ENCODE results near the gene PTPRC. TPM values are rescaled to one million over a fixed set of nuclear protein-coding genes. Genes with fewer than 3 reads are reported as not detected.
A peak's percentile ranks its signal among the peaks of the same experiment; 100 is the strongest.

PTPRC gene
- total RNA-seq, 1 donor from 2014 or later, result not detected

- Mint-ChIP-seq H3K36me3 (ENCODE audit: low read depth, unreplicated experiment) (no peaks in the 10 kb centered on the region), H3K4me1 (ENCODE audit: unreplicated experiment) (peaks cover 15% of the 10 kb centered on the region), H3K27me3 (ENCODE audit: unreplicated experiment) (no peaks in the 10 kb centered on the region), H3K27ac (ENCODE audit: unreplicated experiment) (no peak overlapping the region), H3K9me3 (ENCODE audit: unreplicated experiment) (no peaks in the 10 kb centered on the region), H3K4me3 (ENCODE audit: unreplicated experiment) (no peak overlapping the region)
- TF ChIP-seq CTCF (IDR thresholded peaks at IDR 0.05; ENCODE audit: unreplicated experiment), result peak; percentile 78
- peak; percentile 52 for DNase-seq (ENCODE audit: low spot score)
Observed at GRCh38 chr1:198771563-198772153, 132.8 kb downstream of the PTPRC start.

DNA sequence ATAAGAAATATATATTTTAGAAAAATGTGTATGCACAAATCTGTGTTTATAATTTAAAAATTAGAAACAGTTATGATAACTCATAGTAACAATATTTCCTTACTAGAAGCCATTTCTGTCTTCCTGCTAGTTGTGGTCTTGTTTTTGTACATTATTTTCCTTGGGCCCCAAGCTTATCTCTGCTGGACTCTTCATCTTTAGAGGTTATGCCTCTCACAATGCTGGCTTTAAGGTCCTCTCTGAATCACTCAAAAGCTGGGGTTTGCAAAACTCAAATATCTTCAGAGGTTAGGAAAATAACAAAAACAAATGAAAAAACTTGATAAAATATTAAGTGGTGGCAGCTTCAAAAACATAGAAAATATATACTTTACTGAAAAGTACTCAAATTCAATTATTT, 133.8 kb downstream of the PTPRC start:
- Mint-ChIP-seq H3K4me3 (ENCODE audit: unreplicated experiment) (no peak overlapping the region), H3K27me3 (ENCODE audit: unreplicated experiment) (no peaks in the 10 kb centered on the region), H3K9me3 (ENCODE audit: unreplicated experiment) (no peaks in the 10 kb centered on the region), H3K36me3 (ENCODE audit: low read depth, unreplicated experiment) (no peaks in the 10 kb centered on the region), H3K4me1 (ENCODE audit: unreplicated experiment) (peaks cover 18% of the 10 kb centered on the region), H3K27ac (ENCODE audit: unreplicated experiment) (no peak overlapping the region)
- TF ChIP-seq CTCF (IDR thresholded peaks at IDR 0.05; ENCODE audit: unreplicated experiment), result no peak
- DNase-seq (ENCODE audit: low spot score), result no peak

DNA sequence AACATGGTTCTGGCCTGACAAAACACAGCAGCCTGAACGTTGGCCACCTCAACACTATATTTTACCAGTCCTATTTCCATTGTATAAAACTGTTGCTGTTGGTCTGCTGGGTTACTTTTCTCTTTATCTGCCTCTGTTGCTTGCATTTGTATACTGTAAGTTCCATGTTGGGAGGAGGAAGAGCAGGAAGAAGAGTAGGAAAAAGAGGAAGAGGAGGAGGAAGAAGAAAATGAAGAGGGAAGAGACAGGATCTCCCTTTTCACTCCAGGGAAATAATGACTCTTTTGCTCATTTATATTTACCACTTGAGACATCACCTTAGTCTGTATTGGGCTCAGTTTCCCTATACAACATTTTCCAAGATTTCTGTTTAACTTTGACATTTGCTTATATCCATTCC, 134.2 kb downstream of the PTPRC start:
- no peak for DNase-seq (ENCODE audit: low spot score)
- H3K4me1 Mint-ChIP-seq (ENCODE audit: unreplicated experiment), result peaks cover 18% of the 10 kb centered on the region
- H3K9me3 Mint-ChIP-seq (ENCODE audit: unreplicated experiment), result no peaks in the 10 kb centered on the region
- H3K27ac Mint-ChIP-seq (ENCODE audit: unreplicated experiment), result no peak overlapping the region
- H3K36me3 Mint-ChIP-seq (ENCODE audit: low read depth, unreplicated experiment), result no peaks in the 10 kb centered on the region
- H3K4me3 Mint-ChIP-seq (ENCODE audit: unreplicated experiment), result no peak overlapping the region
- TF ChIP-seq CTCF (IDR thresholded peaks at IDR 0.05; ENCODE audit: unreplicated experiment), result no peak
- H3K27me3 Mint-ChIP-seq (ENCODE audit: unreplicated experiment), result no peaks in the 10 kb centered on the region

DNA sequence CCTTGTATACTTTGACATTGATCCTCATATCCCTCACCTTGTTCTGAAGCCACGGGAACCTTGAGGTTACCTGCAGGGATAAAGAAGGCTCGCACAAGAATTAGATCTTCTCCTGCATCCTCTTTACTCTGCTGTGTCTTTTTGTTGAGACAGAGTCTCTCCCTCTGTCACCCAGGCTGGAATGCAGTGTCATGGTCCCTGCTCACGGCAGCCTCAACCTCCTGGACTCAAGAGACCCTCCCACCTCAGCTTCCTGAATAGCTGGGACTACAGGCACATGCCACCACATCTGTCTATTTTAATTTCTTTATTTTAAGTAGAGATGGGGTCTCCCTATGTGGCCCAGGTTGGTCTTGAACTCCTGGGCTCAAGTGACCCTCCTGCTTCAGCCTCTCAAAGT, 134.7 kb downstream of the PTPRC start:
- Mint-ChIP-seq H3K36me3 (ENCODE audit: low read depth, unreplicated experiment) (no peaks in the 10 kb centered on the region), H3K9me3 (ENCODE audit: unreplicated experiment) (no peaks in the 10 kb centered on the region), H3K4me3 (ENCODE audit: unreplicated experiment) (no peak overlapping the region), H3K27me3 (ENCODE audit: unreplicated experiment) (no peaks in the 10 kb centered on the region), H3K27ac (ENCODE audit: unreplicated experiment) (no peak overlapping the region), H3K4me1 (ENCODE audit: unreplicated experiment) (peaks cover 18% of the 10 kb centered on the region)
- TF ChIP-seq CTCF (IDR thresholded peaks at IDR 0.05; ENCODE audit: unreplicated experiment), result no peak
- DNase-seq (ENCODE audit: low spot score), result no peak

DNA sequence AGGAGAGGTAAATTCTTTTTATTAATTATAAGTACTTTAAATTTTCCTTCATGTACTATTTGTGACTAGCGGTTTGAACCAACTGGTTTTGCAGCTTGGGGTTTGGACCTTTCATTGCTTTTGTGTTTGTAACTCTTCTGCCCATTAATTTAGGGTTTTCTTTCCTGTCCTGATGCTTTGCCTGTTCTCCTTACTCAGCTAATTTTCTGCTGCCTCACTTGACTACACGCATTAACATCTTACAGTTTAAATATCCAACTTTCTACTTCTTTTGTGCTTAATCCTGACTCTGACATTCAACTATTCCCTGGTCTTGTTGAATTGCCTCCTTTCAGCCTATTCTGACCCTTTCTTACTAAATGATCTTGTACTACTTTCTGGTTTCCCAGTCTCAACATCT, 135.6 kb downstream of the PTPRC start:
- no peaks in the 10 kb centered on the region for H3K27me3 Mint-ChIP-seq (ENCODE audit: unreplicated experiment)
- H3K36me3 Mint-ChIP-seq (ENCODE audit: low read depth, unreplicated experiment), result no peaks in the 10 kb centered on the region
- TF ChIP-seq CTCF (IDR thresholded peaks at IDR 0.05; ENCODE audit: unreplicated experiment), result no peak
- H3K4me3 Mint-ChIP-seq (ENCODE audit: unreplicated experiment), result no peak overlapping the region
- H3K27ac Mint-ChIP-seq (ENCODE audit: unreplicated experiment), result no peak overlapping the region
- peaks cover 16% of the 10 kb centered on the region for H3K4me1 Mint-ChIP-seq (ENCODE audit: unreplicated experiment)
- H3K9me3 Mint-ChIP-seq (ENCODE audit: unreplicated experiment), result no peaks in the 10 kb centered on the region
- no peak for DNase-seq (ENCODE audit: low spot score)
